Ishikawa (cell line): Measurements from ENCODE around the gene EIF2A.

ENCODE experiments used
- CEBPB ChIP-seq: IDR thresholded peaks from 2 replicates; pipeline ENCODE4 v1.6.1; 2012
- CREB1 ChIP-seq: IDR thresholded peaks from 2 replicates; pipeline ENCODE4 v1.6.1; 2012; ENCODE audit warnings: low read depth
- EGR1 ChIP-seq: IDR thresholded peaks from 2 replicates; pipeline ENCODE4 v1.6.1; 2012
- EP300 ChIP-seq: IDR thresholded peaks from 2 replicates; pipeline ENCODE4 v1.6.1; 2012; ENCODE audit warnings: borderline replicate concordance
- RAD21 ChIP-seq: IDR thresholded peaks from 2 replicates; pipeline ENCODE4 v1.6.1; 2012; ENCODE audit warnings: low read depth
- TAF1 ChIP-seq: IDR thresholded peaks from 2 replicates; pipeline ENCODE4 v1.6.1; 2012; ENCODE audit warnings: low read depth, mild to moderate bottlenecking
- TEAD4 ChIP-seq: IDR thresholded peaks from 2 replicates; pipeline ENCODE4 v1.6.1; 2012
- YY1 ChIP-seq: IDR thresholded peaks from 2 replicates; pipeline ENCODE4 v1.6.1; 2012; ENCODE audit warnings: low read depth
- ZBTB7A ChIP-seq: IDR thresholded peaks from 2 replicates; pipeline ENCODE4 v1.6.1; 2012; ENCODE audit warnings: low read depth
- TF ChIP-seq, protein P1 (sequence below): IDR thresholded peaks from 2 replicates; pipeline ENCODE4 v1.6.1; 2012
- TF ChIP-seq, protein P2 (sequence below): IDR thresholded peaks from 2 replicates; pipeline ENCODE4 v1.6.1; 2012
- TF ChIP-seq, protein P3 (sequence below): IDR thresholded peaks from 2 replicates; pipeline ENCODE4 v1.6.1; 2012; ENCODE audit warnings: low read depth, mild to moderate bottlenecking

DNA sequence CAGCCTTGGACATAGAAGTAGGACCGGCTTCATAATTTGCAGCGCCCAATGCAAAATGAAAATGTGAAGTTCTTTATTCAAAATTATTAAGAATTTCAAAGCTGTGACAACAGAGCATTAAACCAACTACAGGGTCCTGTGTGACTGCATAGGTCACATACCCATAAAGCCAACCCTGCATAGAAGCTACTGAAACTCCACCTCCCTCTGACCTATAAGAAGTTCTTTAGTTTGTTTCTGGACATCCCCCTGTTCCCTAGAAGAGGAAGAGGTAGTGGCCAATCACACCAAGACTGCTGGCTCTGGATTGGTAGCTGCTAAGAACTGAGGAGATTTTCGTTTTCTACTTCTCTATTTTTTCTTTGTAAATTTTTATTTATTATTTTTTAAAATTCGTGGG lies 47.6 kb downstream of the EIF2A start:
- TF ChIP-seq CEBPB: no peak
- TF ChIP-seq TEAD4: no peak
- TF ChIP-seq, protein P1, sequence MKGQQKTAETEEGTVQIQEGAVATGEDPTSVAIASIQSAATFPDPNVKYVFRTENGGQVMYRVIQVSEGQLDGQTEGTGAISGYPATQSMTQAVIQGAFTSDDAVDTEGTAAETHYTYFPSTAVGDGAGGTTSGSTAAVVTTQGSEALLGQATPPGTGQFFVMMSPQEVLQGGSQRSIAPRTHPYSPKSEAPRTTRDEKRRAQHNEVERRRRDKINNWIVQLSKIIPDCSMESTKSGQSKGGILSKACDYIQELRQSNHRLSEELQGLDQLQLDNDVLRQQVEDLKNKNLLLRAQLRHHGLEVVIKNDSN: no peak
- TF ChIP-seq RAD21: no peak
- no peak for TF ChIP-seq ZBTB7A
- TF ChIP-seq TAF1: no peak
- TF ChIP-seq EP300: no peak
- no peak for TF ChIP-seq CREB1
- TF ChIP-seq EGR1: no peak
- TF ChIP-seq, protein P2, sequence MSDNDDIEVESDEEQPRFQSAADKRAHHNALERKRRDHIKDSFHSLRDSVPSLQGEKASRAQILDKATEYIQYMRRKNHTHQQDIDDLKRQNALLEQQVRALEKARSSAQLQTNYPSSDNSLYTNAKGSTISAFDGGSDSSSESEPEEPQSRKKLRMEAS: no peak
- TF ChIP-seq YY1: no peak
- TF ChIP-seq, protein P3, sequence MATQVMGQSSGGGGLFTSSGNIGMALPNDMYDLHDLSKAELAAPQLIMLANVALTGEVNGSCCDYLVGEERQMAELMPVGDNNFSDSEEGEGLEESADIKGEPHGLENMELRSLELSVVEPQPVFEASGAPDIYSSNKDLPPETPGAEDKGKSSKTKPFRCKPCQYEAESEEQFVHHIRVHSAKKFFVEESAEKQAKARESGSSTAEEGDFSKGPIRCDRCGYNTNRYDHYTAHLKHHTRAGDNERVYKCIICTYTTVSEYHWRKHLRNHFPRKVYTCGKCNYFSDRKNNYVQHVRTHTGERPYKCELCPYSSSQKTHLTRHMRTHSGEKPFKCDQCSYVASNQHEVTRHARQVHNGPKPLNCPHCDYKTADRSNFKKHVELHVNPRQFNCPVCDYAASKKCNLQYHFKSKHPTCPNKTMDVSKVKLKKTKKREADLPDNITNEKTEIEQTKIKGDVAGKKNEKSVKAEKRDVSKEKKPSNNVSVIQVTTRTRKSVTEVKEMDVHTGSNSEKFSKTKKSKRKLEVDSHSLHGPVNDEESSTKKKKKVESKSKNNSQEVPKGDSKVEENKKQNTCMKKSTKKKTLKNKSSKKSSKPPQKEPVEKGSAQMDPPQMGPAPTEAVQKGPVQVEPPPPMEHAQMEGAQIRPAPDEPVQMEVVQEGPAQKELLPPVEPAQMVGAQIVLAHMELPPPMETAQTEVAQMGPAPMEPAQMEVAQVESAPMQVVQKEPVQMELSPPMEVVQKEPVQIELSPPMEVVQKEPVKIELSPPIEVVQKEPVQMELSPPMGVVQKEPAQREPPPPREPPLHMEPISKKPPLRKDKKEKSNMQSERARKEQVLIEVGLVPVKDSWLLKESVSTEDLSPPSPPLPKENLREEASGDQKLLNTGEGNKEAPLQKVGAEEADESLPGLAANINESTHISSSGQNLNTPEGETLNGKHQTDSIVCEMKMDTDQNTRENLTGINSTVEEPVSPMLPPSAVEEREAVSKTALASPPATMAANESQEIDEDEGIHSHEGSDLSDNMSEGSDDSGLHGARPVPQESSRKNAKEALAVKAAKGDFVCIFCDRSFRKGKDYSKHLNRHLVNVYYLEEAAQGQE: no peak
